HEK293 (cell line): ENCODE data around the gene CORO2B.

Source experiments
- CTCF ChIA-PET: fragments of 350-600 bp; formaldehyde crosslinking; extraction: SDS; loops from one replicate; lab custom pipeline; 2021; ENCODE audit warnings: antibody characterized with exemption; lab: Yijun Ruan, JAX
- POLR2A ChIA-PET: fragments of 300-600 bp; formaldehyde crosslinking; extraction: SDS; loops from one replicate; lab custom pipeline; 2020; ENCODE audit warnings: antibody characterized with exemption, inconsistent platforms; lab: Yijun Ruan, JAX
- H3K27ac ChIP-seq: fragments of 200-500 bp; sonication (Bioruptor generic); 2 replicates; pipeline ENCODE4 v1.5.1; 2014; ENCODE audit warnings: low read depth, low read length, control low read depth, inconsistent platforms; ENCODE audit errors: extremely low read depth
- H3K36me3 ChIP-seq, 2 experiments: fragments of 200-500 bp in 1 of 2; sonication (Bioruptor generic) in 1 of 2; 1 replicate in 1 of 2; 2 replicates in 1 of 2; pipeline ENCODE4 v1.5.1; 2014 to 2017; ENCODE audit warnings: inconsistent platforms in 2 of 2, low read length in 2 of 2; ENCODE audit not compliant: control insufficient read depth in 2 of 2, insufficient read depth in 1 of 2
- H3K4me1 ChIP-seq: fragments of 200-500 bp; sonication (Bioruptor generic); 2 replicates; pipeline ENCODE4 v1.5.1; 2014; ENCODE audit warnings: mild to moderate bottlenecking, low read length, inconsistent platforms; ENCODE audit not compliant: control insufficient read depth, insufficient read depth
- H3K4me3 ChIP-seq: 2 replicates; pipeline ENCODE4 v1.5.1; 2011; ENCODE audit warnings: low read depth, mild to moderate bottlenecking, control low read depth, low read length, moderate library complexity
- H3K9me3 ChIP-seq: fragments of 200-500 bp; sonication (Bioruptor generic); 2 replicates; pipeline ENCODE4 v1.5.1; 2014; ENCODE audit warnings: low read depth, low read length, inconsistent platforms; ENCODE audit not compliant: control insufficient read depth, insufficient read depth
- BCL11A ChIP-seq: fragments of 450-650 bp; formaldehyde crosslinking; IDR thresholded peaks from 2 replicates; pipeline ENCODE4 v1.5.1; 2016; ENCODE audit warnings: low read depth, missing biosample characterization, missing genetic modification characterization
- GLI2 ChIP-seq: fragments of 450-650 bp; formaldehyde crosslinking; IDR thresholded peaks from 2 replicates; pipeline ENCODE4; 2017; ENCODE audit warnings: missing biosample characterization, missing genetic modification characterization, low read depth, borderline replicate concordance
- MEIS1 ChIP-seq: sonication (generic); formaldehyde crosslinking; IDR thresholded peaks from 2 replicates; pipeline ENCODE4 v1.8.1; 2022; ENCODE audit warnings: missing genetic modification reagents, mild to moderate bottlenecking, borderline replicate concordance
- SALL2 ChIP-seq: fragments of 450-650 bp; formaldehyde crosslinking; IDR thresholded peaks from 2 replicates; pipeline ENCODE4 v1.5.0; 2017; ENCODE audit warnings: missing biosample characterization, mild to moderate bottlenecking, missing genetic modification characterization, borderline replicate concordance
- YY2 ChIP-seq: fragments of 450-650 bp; formaldehyde crosslinking; IDR thresholded peaks from 2 replicates; pipeline ENCODE4 v1.5.1; 2016; ENCODE audit warnings: missing biosample characterization, missing genetic modification characterization
- ZNF114 ChIP-seq: fragments of 450-650 bp; formaldehyde crosslinking; IDR thresholded peaks from 2 replicates; pipeline ENCODE4 v1.5.0; 2017; ENCODE audit warnings: missing biosample characterization, missing genetic modification characterization
- ZNF169 ChIP-seq: fragments of 450-650 bp; formaldehyde crosslinking; IDR thresholded peaks from 2 replicates; pipeline ENCODE4 v1.5.1; 2016; ENCODE audit warnings: missing biosample characterization, missing genetic modification characterization
- ZNF2 ChIP-seq: fragments of 450-650 bp; formaldehyde crosslinking; IDR thresholded peaks from 2 replicates; pipeline ENCODE4 v1.5.1; 2016; ENCODE audit warnings: missing biosample characterization, missing genetic modification characterization
- ZNF211 ChIP-seq: fragments of 450-650 bp; formaldehyde crosslinking; IDR thresholded peaks from 2 replicates; pipeline ENCODE4 v1.5.1; 2016; ENCODE audit warnings: low read depth, missing biosample characterization, missing genetic modification characterization
- ZNF248 ChIP-seq: fragments of 450-650 bp; formaldehyde crosslinking; IDR thresholded peaks from 2 replicates; pipeline ENCODE4 v1.5.1; 2017; ENCODE audit warnings: missing biosample characterization, missing genetic modification characterization
- ZNF311 ChIP-seq: fragments of 450-650 bp; formaldehyde crosslinking; IDR thresholded peaks from 2 replicates; pipeline ENCODE4 v1.5.1; 2017; ENCODE audit warnings: missing biosample characterization, missing genetic modification characterization, borderline replicate concordance
- ZNF350 ChIP-seq: fragments of 450-650 bp; formaldehyde crosslinking; IDR thresholded peaks from 2 replicates; pipeline ENCODE4 v1.5.0; 2017; ENCODE audit warnings: missing biosample characterization, mild to moderate bottlenecking, missing genetic modification characterization
- ZNF394 ChIP-seq: fragments of 450-650 bp; formaldehyde crosslinking; IDR thresholded peaks from 2 replicates; pipeline ENCODE4 v1.5.1; 2016; ENCODE audit warnings: missing biosample characterization, missing genetic modification characterization, mild to moderate bottlenecking, moderate library complexity, borderline replicate concordance
- ZNF624 ChIP-seq: fragments of 450-650 bp; formaldehyde crosslinking; IDR thresholded peaks from 2 replicates; pipeline ENCODE4 v1.5.1; 2017; ENCODE audit warnings: missing biosample characterization, missing genetic modification characterization
- ZNF677 ChIP-seq: fragments of 450-650 bp; IDR thresholded peaks from 2 replicates; pipeline ENCODE4 v1.5.0; 2018; ENCODE audit warnings: missing biosample characterization, mild to moderate bottlenecking, missing genetic modification characterization, moderate library complexity
- ZSCAN30 ChIP-seq: fragments of 450-650 bp; IDR thresholded peaks from 2 replicates; pipeline ENCODE4 v1.5.1; 2018; ENCODE audit warnings: missing biosample characterization, mild to moderate bottlenecking, missing genetic modification characterization, moderate library complexity
- ZXDB ChIP-seq: fragments of 450-650 bp; formaldehyde crosslinking; IDR thresholded peaks from 2 replicates; pipeline ENCODE4 v1.5.1; 2016; ENCODE audit warnings: missing biosample characterization, missing genetic modification characterization
- TF ChIP-seq, protein P1 (sequence below): fragments of 450-650 bp; formaldehyde crosslinking; IDR thresholded peaks from 2 replicates; pipeline ENCODE4 v1.5.1; 2016; ENCODE audit warnings: missing biosample characterization, missing genetic modification characterization
- TF ChIP-seq, protein P2 (sequence below): fragments of 450-650 bp; formaldehyde crosslinking; conservative IDR thresholded peaks from 2 replicates; pipeline ENCODE4 v1.5.1; 2016; ENCODE audit warnings: low read depth, missing biosample characterization, missing genetic modification characterization
- TF ChIP-seq, protein P3 (sequence below): fragments of 450-650 bp; formaldehyde crosslinking; IDR thresholded peaks from 2 replicates; pipeline ENCODE4 v1.5.1; 2017; ENCODE audit warnings: missing biosample characterization, mild to moderate bottlenecking, missing genetic modification characterization, moderate library complexity
- TF ChIP-seq, protein P4 (sequence below): fragments of 450-650 bp; formaldehyde crosslinking; IDR thresholded peaks from 2 replicates; pipeline ENCODE4 v1.5.1; 2016; ENCODE audit warnings: missing biosample characterization, missing genetic modification characterization, borderline replicate concordance
- TF ChIP-seq, protein P5 (sequence below): fragments of 450-650 bp; formaldehyde crosslinking; IDR thresholded peaks from 2 replicates; pipeline ENCODE4 v1.5.1; 2017; ENCODE audit warnings: missing biosample characterization, missing genetic modification characterization

Gene CORO2B

DNA sequence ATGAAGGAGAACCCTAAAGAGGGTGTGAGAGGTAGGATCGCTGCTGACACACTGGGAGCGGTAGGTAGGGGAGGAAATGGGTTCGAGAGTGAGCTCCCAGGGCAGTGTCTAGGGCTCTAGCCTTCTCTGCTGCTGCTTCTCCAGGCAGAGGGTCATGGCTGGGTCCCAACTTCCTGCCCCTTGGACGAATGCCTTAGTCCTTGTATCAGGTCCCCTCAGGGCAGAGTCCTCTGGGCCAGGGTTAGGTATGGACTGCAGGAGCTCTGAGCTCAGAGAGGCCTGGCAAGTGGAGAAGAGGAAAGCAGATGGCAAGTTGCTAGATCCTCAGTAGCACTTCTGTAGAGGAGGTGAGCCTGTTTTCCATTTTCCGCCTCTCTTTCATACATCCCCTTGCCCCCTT is 2.9 kb downstream of the CORO2B start:
- Histone ChIP-seq H3K4me3 (no peak overlapping the region), H3K4me1 (peaks cover 13% of the 10 kb centered on the region), H3K27ac (no peak overlapping the region), H3K36me3 (no peaks in the 10 kb centered on the region), H3K9me3 (no peaks in the 10 kb centered on the region)
- ChIA-PET CTCF (interaction anchor here (0.5 to 3.9 kb wide), 6 partner anchors 10 to 148 kb away, joined by 3 to 31 read pairs (median 4); no protein-coding TSS in a partner anchor), POLR2A (no interaction called here)
- TF ChIP-seq BCL11A (tag by site-specific recombination) (no peak), ZNF350 (no peak), ZSCAN30 (tag by site-specific recombination) (no peak), ZNF394 (no peak), YY2 (tag by site-specific recombination) (no peak), ZNF114 (tag by site-specific recombination) (no peak), ZNF248 (tag by site-specific recombination) (no peak), ZNF624 (no peak)
- TF ChIP-seq, protein P1, sequence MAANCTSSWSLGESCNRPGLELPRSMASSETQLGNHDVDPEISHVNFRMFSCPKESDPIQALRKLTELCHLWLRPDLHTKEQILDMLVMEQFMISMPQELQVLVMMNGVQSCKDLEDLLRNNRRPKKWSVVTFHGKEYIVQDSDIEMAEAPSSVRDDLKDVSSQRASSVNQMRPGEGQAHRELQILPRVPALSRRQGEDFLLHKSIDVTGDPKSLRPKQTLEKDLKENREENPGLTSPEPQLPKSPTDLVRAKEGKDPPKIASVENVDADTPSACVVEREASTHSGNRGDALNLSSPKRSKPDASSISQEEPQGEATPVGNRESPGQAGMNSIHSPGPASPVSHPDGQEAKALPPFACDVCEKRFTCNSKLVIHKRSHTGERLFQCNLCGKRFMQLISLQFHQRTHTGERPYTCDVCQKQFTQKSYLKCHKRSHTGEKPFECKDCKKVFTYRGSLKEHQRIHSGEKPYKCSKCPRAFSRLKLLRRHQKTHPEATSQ (tag by site-specific recombination), result no peak
- TF ChIP-seq, protein P2, sequence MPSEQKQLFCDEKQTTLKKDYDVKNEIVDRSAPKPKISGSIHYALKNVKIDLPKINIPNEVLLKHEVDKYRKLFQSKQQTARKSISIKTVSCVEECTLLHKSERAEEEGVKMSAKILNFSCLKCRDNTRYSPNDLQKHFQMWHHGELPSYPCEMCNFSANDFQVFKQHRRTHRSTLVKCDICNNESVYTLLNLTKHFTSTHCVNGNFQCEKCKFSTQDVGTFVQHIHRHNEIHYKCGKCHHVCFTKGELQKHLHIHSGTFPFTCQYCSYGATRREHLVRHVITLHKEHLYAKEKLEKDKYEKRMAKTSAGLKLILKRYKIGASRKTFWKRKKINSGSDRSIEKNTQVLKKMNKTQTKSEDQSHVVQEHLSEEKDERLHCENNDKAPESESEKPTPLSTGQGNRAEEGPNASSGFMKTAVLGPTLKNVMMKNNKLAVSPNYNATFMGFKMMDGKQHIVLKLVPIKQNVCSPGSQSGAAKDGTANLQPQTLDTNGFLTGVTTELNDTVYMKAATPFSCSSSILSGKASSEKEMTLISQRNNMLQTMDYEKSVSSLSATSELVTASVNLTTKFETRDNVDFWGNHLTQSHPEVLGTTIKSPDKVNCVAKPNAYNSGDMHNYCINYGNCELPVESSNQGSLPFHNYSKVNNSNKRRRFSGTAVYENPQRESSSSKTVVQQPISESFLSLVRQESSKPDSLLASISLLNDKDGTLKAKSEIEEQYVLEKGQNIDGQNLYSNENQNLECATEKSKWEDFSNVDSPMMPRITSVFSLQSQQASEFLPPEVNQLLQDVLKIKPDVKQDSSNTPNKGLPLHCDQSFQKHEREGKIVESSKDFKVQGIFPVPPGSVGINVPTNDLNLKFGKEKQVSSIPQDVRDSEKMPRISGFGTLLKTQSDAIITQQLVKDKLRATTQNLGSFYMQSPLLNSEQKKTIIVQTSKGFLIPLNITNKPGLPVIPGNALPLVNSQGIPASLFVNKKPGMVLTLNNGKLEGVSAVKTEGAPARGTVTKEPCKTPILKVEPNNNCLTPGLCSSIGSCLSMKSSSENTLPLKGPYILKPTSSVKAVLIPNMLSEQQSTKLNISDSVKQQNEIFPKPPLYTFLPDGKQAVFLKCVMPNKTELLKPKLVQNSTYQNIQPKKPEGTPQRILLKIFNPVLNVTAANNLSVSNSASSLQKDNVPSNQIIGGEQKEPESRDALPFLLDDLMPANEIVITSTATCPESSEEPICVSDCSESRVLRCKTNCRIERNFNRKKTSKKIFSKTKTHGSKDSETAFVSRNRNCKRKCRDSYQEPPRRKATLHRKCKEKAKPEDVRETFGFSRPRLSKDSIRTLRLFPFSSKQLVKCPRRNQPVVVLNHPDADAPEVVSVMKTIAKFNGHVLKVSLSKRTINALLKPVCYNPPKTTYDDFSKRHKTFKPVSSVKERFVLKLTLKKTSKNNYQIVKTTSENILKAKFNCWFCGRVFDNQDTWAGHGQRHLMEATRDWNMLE, result no peak
- TF ChIP-seq, protein P3, sequence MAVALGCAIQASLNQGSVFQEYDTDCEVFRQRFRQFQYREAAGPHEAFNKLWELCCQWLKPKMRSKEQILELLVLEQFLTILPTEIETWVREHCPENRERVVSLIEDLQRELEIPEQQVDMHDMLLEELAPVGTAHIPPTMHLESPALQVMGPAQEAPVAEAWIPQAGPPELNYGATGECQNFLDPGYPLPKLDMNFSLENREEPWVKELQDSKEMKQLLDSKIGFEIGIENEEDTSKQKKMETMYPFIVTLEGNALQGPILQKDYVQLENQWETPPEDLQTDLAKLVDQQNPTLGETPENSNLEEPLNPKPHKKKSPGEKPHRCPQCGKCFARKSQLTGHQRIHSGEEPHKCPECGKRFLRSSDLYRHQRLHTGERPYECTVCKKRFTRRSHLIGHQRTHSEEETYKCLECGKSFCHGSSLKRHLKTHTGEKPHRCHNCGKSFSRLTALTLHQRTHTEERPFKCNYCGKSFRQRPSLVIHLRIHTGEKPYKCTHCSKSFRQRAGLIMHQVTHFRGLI (tag by site-specific recombination), result no peak
- TF ChIP-seq, protein P4, sequence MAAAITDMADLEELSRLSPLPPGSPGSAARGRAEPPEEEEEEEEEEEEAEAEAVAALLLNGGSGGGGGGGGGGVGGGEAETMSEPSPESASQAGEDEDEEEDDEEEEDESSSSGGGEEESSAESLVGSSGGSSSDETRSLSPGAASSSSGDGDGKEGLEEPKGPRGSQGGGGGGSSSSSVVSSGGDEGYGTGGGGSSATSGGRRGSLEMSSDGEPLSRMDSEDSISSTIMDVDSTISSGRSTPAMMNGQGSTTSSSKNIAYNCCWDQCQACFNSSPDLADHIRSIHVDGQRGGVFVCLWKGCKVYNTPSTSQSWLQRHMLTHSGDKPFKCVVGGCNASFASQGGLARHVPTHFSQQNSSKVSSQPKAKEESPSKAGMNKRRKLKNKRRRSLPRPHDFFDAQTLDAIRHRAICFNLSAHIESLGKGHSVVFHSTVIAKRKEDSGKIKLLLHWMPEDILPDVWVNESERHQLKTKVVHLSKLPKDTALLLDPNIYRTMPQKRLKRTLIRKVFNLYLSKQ, result no peak

DNA sequence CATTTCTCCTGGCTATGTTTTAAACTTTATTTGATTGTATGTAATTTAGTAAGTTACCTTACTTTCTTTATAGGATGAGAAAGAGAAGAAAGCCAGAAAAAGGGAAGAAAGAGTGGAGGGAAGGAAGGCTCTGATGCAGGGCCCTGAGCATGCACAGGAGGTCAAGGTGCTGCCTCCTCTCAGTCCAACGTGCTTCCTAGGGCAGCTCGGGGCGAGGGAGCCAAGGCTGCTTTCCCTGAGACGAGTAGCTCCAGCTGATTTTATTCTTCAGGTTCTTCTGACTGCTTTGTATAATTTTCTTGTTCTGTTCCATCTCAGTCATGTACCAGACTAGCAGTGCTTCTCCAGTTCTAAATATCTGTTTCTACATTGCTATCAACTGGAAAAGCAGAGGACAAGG is 3.4 kb downstream of the CORO2B start:
- H3K27ac ChIP-seq, result no peak overlapping the region
- peaks cover 13% of the 10 kb centered on the region for H3K4me1 ChIP-seq
- POLR2A ChIA-PET, result no interaction called here
- TF ChIP-seq ZNF311 (tag by site-specific recombination) (no peak), GLI2 (tag by site-specific recombination) (no peak), ZNF677 (tag by site-specific recombination) (no peak), ZXDB (tag by site-specific recombination) (no peak), ZNF211 (tag by site-specific recombination) (no peak), MEIS1 (CRISPR knock-in tag) (no peak), ZNF169 (tag by site-specific recombination) (no peak), ZNF2 (tag by site-specific recombination) (no peak), SALL2 (tag by site-specific recombination) (no peak)
- TF ChIP-seq, protein P5, sequence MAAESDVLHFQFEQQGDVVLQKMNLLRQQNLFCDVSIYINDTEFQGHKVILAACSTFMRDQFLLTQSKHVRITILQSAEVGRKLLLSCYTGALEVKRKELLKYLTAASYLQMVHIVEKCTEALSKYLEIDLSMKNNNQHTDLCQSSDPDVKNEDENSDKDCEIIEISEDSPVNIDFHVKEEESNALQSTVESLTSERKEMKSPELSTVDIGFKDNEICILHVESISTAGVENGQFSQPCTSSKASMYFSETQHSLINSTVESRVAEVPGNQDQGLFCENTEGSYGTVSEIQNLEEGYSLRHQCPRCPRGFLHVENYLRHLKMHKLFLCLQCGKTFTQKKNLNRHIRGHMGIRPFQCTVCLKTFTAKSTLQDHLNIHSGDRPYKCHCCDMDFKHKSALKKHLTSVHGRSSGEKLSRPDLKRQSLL (tag by site-specific recombination), result no peak
- CTCF ChIA-PET, result interaction anchor here (3.0 to 3.9 kb wide), 2 partner anchors 22 to 91 kb away, joined by 17 to 31 read pairs; no protein-coding TSS in a partner anchor
- H3K4me3 ChIP-seq, result no peak overlapping the region
- H3K36me3 ChIP-seq, result no peaks in the 10 kb centered on the region
- no peaks in the 10 kb centered on the region for H3K9me3 ChIP-seq
